Colon (tissue), 2 donors: Measurements from ENCODE around the gene NCAPD3.
"Not testable (repeated sequence)": the region's sequence is repeated elsewhere in the genome, so short reads cannot be mapped to it uniquely, and the experiment has no call there.

Experiments
- FAIRE-seq: peaks from 2 replicates; lab custom pipeline; 2012; peaks lifted over from hg19 to GRCh38; lab: Jason Lieb, UNC
- donor health status: control.
- donor health status: control.

Gene NCAPD3

DNA sequence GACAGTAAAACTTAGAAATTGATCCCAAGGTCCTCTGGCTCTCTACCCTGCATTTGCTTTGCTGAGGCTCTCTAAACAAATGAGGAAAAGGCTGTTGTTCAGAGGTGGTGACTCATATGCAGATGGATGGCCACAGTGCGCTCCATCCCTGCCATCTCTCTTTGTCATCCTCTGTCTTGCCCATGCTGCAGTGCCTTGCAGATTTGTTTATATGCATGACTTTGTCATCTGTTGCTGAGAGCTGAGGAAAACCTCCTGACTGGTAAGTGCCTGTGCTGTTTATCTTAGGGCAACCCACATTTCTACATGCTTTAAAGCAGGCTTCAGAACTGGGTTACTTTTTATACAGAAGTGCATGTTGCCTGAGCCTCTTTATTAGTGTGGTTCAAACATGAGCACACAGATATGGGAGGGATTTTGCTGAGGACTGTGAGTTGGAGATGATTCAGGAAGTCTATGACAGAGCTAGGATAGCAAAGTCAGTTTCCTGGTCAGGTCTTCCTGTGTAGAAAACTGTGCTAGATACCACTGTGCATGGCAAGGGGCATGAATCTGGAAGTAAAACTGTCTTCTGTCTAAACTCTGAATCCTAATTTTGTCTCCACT, 97.4 kb downstream of the NCAPD3 start:
- no peak for FAIRE-seq

GRCh38 chr11:134125507-134125906, 98.3 kb downstream of the NCAPD3 start:
- no peak for FAIRE-seq

GRCh38 chr11:134124660-134125451, 98.9 kb downstream of the NCAPD3 start:
- no peak for FAIRE-seq

DNA sequence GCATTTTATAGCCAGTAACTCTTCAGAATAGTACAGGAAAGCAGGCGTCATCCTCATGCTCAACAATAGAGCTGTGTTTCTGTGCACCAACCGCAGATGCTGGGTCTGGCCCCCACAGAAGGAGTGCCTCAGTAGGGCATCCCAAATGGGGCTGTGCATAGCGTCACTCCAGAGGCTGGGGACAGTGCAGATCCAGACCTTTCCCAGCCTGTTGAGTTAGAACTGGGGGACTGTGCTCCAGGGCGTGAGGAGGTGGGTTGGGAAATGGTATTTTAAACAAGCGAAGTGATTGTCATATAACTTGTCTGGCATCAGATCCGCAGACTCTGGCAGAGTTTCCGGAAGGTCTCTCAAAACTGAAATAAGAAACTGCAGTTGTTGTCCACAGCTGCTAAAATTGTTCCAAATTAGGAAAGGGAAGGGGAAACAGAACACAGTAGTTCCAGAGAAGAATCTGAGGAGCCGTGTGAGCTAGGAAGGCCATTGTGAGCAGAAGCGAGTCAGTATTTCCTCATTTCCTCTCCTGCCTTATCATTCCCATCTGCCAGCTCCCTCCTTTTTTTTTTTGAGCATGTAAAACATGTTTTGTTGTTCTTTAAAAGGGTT, 102.7 kb downstream of the NCAPD3 start:
- FAIRE-seq, result no peak

- FAIRE-seq, result no peak
Observed at GRCh38 chr11:134120143-134120850, 103.5 kb downstream of the NCAPD3 start.

- FAIRE-seq, result no peak
Observed at GRCh38 chr11:134119094-134119493, 104.7 kb downstream of the NCAPD3 start.

GRCh38 chr11:134118006-134118405, 105.8 kb downstream of the NCAPD3 start:
- FAIRE-seq, result no peak

- no peak for FAIRE-seq
Observed at GRCh38 chr11:134116210-134116609, 107.6 kb downstream of the NCAPD3 start.

DNA sequence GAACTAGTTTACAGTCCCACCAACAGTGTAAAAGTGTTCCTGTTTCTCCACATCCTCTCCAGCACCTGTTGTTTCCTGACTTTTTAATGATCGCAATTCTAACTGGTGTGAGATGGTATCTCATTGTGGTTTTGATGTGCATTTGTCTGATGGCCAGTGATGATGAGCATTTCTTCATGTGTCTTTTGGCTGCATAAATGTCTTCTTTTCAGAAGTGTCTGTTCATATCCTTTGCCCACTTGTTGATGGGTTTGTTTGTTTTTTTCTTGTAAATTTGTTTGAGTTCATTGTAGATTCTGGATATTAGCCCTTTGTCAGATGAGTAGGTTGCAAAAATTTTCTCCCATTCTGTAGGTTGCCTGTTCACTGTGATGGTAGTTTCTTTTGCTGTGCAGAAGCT, 110.0 kb downstream of the NCAPD3 start:
- FAIRE-seq, result not testable (repeated sequence)

GRCh38 chr11:134110252-134110815, 113.4 kb downstream of the NCAPD3 start:
- FAIRE-seq, result no peak
